T-helper 1 cell treated with Interleukin-12 subunit alpha and Interleukin-12 subunit beta and Interleukin-4 antibody, amounts not matched to agents 30 μg/mL and 1 μg/mL, for 36 hours (primary cell): Measurements from ENCODE around the gene XPR1.

ENCODE experiments used
- H3K27ac Mint-ChIP-seq: one replicate; pipeline ENCODE4 v1.8.0; 2021; ENCODE audit warnings: mild to moderate bottlenecking, mixed read lengths
- H3K27me3 Mint-ChIP-seq: one replicate; pipeline ENCODE4 v1.8.0; 2021; ENCODE audit warnings: low read depth, mixed read lengths
- H3K36me3 Mint-ChIP-seq: one replicate; pipeline ENCODE4 v1.8.0; 2021; ENCODE audit warnings: low read depth, mixed read lengths
- H3K4me1 Mint-ChIP-seq: one replicate; pipeline ENCODE4 v1.8.0; 2021; ENCODE audit warnings: low read depth, mixed read lengths
- H3K4me3 Mint-ChIP-seq: one replicate; pipeline ENCODE4 v1.8.0; 2021; ENCODE audit warnings: mild to moderate bottlenecking, moderate library complexity, mixed read lengths
- H3K9me3 Mint-ChIP-seq: one replicate; pipeline ENCODE4 v1.8.0; 2021; ENCODE audit warnings: mixed read lengths

The XPR1 gene

GRCh38 chr1:180892272-180892671 is 260.4 kb downstream of the XPR1 start:
- peaks cover 8% of the 10 kb centered on the region for H3K36me3 Mint-ChIP-seq
- H3K4me1 Mint-ChIP-seq: peaks cover 13% of the 10 kb centered on the region
- no peaks in the 10 kb centered on the region for H3K9me3 Mint-ChIP-seq

GRCh38 chr1:180892675-180893074 is 260.9 kb downstream of the XPR1 start:
- H3K4me1 Mint-ChIP-seq: peaks cover 13% of the 10 kb centered on the region
- H3K4me3 Mint-ChIP-seq: no peak overlapping the region
- H3K27me3 Mint-ChIP-seq: no peaks in the 10 kb centered on the region
- H3K9me3 Mint-ChIP-seq: no peaks in the 10 kb centered on the region
- peaks cover 8% of the 10 kb centered on the region for H3K36me3 Mint-ChIP-seq
- no peak overlapping the region for H3K27ac Mint-ChIP-seq

More at GRCh38 chr1:180892272-180892671, 260.4 kb downstream of the XPR1 start:
- Mint-ChIP-seq H3K27ac (no peak overlapping the region), H3K4me3 (no peak overlapping the region), H3K27me3 (no peaks in the 10 kb centered on the region)

- peaks cover 8% of the 10 kb centered on the region for H3K36me3 Mint-ChIP-seq
- no peaks in the 10 kb centered on the region for H3K27me3 Mint-ChIP-seq
- no peak overlapping the region for H3K27ac Mint-ChIP-seq
- H3K4me3 Mint-ChIP-seq: no peak overlapping the region
- H3K4me1 Mint-ChIP-seq: peaks cover 12% of the 10 kb centered on the region
- H3K9me3 Mint-ChIP-seq: no peaks in the 10 kb centered on the region
Observed at GRCh38 chr1:180893614-180894013, 261.8 kb downstream of the XPR1 start.

- Mint-ChIP-seq H3K4me3 (no peak overlapping the region), H3K9me3 (no peaks in the 10 kb centered on the region), H3K27ac (peak overlapping the region; percentile 12), H3K4me1 (peaks cover 8% of the 10 kb centered on the region), H3K27me3 (no peaks in the 10 kb centered on the region), H3K36me3 (peaks cover 8% of the 10 kb centered on the region)
Observed at GRCh38 chr1:180896161-180896560, 264.3 kb downstream of the XPR1 start.

GRCh38 chr1:180898441-180899219 is 266.8 kb downstream of the XPR1 start:
- Mint-ChIP-seq H3K27me3 (no peaks in the 10 kb centered on the region), H3K9me3 (no peaks in the 10 kb centered on the region), H3K27ac (no peak overlapping the region), H3K36me3 (peaks cover 8% of the 10 kb centered on the region), H3K4me3 (no peak overlapping the region), H3K4me1 (peaks cover 2% of the 10 kb centered on the region)

- Mint-ChIP-seq H3K9me3 (no peaks in the 10 kb centered on the region), H3K4me1 (no peaks in the 10 kb centered on the region), H3K27ac (no peak overlapping the region), H3K4me3 (no peak overlapping the region), H3K27me3 (no peaks in the 10 kb centered on the region), H3K36me3 (peaks cover 7% of the 10 kb centered on the region)
Observed at GRCh38 chr1:180899262-180899661, 267.4 kb downstream of the XPR1 start.

GRCh38 chr1:180901076-180901990 is 269.5 kb downstream of the XPR1 start:
- no peak overlapping the region for H3K27ac Mint-ChIP-seq
- no peaks in the 10 kb centered on the region for H3K27me3 Mint-ChIP-seq
- H3K9me3 Mint-ChIP-seq: no peaks in the 10 kb centered on the region
- no peak overlapping the region for H3K4me3 Mint-ChIP-seq
- no peaks in the 10 kb centered on the region for H3K4me1 Mint-ChIP-seq
- H3K36me3 Mint-ChIP-seq: no peaks in the 10 kb centered on the region

- no peaks in the 10 kb centered on the region for H3K9me3 Mint-ChIP-seq
- H3K36me3 Mint-ChIP-seq: no peaks in the 10 kb centered on the region
- no peak overlapping the region for H3K27ac Mint-ChIP-seq
- H3K4me1 Mint-ChIP-seq: no peaks in the 10 kb centered on the region
- H3K27me3 Mint-ChIP-seq: no peaks in the 10 kb centered on the region
- H3K4me3 Mint-ChIP-seq: no peak overlapping the region
Observed at GRCh38 chr1:180902541-180902940, 270.7 kb downstream of the XPR1 start.

- no peak overlapping the region for H3K4me3 Mint-ChIP-seq
- H3K4me1 Mint-ChIP-seq: peaks cover 14% of the 10 kb centered on the region
- no peak overlapping the region for H3K27ac Mint-ChIP-seq
- H3K9me3 Mint-ChIP-seq: no peaks in the 10 kb centered on the region
- H3K27me3 Mint-ChIP-seq: no peaks in the 10 kb centered on the region
- no peaks in the 10 kb centered on the region for H3K36me3 Mint-ChIP-seq
Observed at GRCh38 chr1:180905927-180906326, 274.1 kb downstream of the XPR1 start.

GRCh38 chr1:180906511-180906910 is 274.7 kb downstream of the XPR1 start:
- Mint-ChIP-seq H3K27me3 (peaks cover 5% of the 10 kb centered on the region), H3K36me3 (no peaks in the 10 kb centered on the region), H3K4me3 (no peak overlapping the region), H3K9me3 (no peaks in the 10 kb centered on the region), H3K27ac (no peak overlapping the region), H3K4me1 (peaks cover 14% of the 10 kb centered on the region)

- no peak overlapping the region for H3K4me3 Mint-ChIP-seq
- no peaks in the 10 kb centered on the region for H3K9me3 Mint-ChIP-seq
- no peaks in the 10 kb centered on the region for H3K36me3 Mint-ChIP-seq
- H3K27me3 Mint-ChIP-seq: peaks cover 11% of the 10 kb centered on the region
- H3K27ac Mint-ChIP-seq: no peak overlapping the region
- peaks cover 17% of the 10 kb centered on the region for H3K4me1 Mint-ChIP-seq
Observed at GRCh38 chr1:180907313-180908055, 275.7 kb downstream of the XPR1 start.

GRCh38 chr1:180908074-180908765 is 276.4 kb downstream of the XPR1 start:
- H3K27me3 Mint-ChIP-seq: peaks cover 12% of the 10 kb centered on the region
- H3K9me3 Mint-ChIP-seq: no peaks in the 10 kb centered on the region
- H3K4me1 Mint-ChIP-seq: peaks cover 17% of the 10 kb centered on the region
- no peak overlapping the region for H3K4me3 Mint-ChIP-seq
- H3K27ac Mint-ChIP-seq: no peak overlapping the region
- H3K36me3 Mint-ChIP-seq: no peaks in the 10 kb centered on the region

GRCh38 chr1:180909005-180909414 is 277.2 kb downstream of the XPR1 start:
- Mint-ChIP-seq H3K27me3 (peaks cover 19% of the 10 kb centered on the region), H3K4me3 (peak overlapping the region; percentile 10), H3K36me3 (no peaks in the 10 kb centered on the region), H3K27ac (no peak overlapping the region), H3K9me3 (no peaks in the 10 kb centered on the region), H3K4me1 (peaks cover 17% of the 10 kb centered on the region)

GRCh38 chr1:180909462-180909976 is 277.7 kb downstream of the XPR1 start:
- no peak overlapping the region for H3K27ac Mint-ChIP-seq
- no peak overlapping the region for H3K4me3 Mint-ChIP-seq
- H3K27me3 Mint-ChIP-seq: peaks cover 23% of the 10 kb centered on the region

More at GRCh38 chr1:180909462-180909976, 277.7 kb downstream of the XPR1 start:
- no peaks in the 10 kb centered on the region for H3K36me3 Mint-ChIP-seq
- H3K9me3 Mint-ChIP-seq: no peaks in the 10 kb centered on the region
- peaks cover 17% of the 10 kb centered on the region for H3K4me1 Mint-ChIP-seq
